CD4-positive, alpha-beta T cell treated with Interleukin-17A for 1 hour (primary cell): ENCODE results near the gene BFSP1.

Experiments used
- DNase-seq: peaks from one replicate; pipeline ENCODE4 v3.0.0-alpha.2; 2020

Gene BFSP1

DNA sequence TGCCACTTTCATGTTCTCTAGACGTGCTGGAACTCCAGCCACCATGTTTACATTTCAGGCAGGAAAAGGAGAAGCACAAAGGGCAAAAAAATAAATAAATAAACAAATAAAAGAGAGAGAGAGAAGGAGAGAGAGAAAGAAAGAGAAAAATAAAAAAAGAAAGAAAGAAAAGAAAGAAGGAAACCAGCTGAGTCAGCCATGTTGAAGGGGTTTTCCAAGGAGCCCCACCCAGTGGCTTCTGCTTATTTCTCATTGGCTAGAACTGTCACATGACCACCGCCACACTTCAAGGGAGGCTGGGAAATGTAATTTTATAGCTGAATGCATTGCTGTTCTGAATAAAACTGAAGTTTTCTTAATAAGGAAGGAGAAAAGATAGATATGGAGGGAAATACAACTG lies 71.1 kb downstream of the BFSP1 start:
- peak; percentile 1 for DNase-seq

GRCh38 chr20:17457588-17458190 lies 73.5 kb downstream of the BFSP1 start:
- no peak for DNase-seq

DNA sequence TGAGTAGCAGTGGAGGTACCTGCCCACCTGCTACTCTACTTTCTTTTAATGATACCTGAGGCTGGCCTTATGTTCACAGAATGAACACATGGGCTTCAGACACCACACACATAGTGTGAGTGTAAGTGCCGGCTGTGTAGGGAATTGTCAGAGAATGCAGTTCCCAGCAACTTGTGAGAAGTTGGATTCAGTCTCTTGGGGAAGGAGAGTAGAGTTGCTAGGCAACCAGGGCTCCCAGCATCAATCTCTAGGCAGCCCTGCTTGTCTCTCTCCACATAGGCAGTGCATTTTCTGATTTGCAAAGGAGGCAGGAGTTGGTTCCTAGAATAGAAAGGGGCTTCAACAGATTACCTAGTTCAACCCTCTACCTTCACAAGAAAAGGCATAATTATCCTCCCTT lies 74.1 kb downstream of the BFSP1 start:
- DNase-seq, result no peak

- no peak for DNase-seq
Observed at GRCh38 chr20:17456279-17456678, 74.9 kb downstream of the BFSP1 start.

DNA sequence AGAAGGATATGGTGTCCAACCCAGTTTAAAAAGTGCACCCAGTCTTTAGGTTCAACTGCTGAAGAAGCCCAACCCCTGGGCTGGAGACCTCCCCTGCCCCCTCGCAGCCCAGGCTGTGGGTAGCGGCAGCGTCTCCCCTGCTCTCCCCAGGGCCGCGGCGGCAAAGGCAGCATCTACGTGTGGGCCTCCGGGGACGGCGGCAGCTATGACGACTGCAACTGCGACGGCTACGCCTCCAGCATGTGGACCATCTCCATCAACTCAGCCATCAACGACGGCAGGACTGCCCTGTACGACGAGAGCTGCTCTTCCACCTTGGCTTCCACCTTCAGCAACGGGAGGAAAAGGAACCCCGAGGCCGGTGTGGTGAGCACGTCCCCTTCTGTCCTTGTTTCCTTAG lies 77.6 kb downstream of the BFSP1 start:
- DNase-seq, result no peak

DNA sequence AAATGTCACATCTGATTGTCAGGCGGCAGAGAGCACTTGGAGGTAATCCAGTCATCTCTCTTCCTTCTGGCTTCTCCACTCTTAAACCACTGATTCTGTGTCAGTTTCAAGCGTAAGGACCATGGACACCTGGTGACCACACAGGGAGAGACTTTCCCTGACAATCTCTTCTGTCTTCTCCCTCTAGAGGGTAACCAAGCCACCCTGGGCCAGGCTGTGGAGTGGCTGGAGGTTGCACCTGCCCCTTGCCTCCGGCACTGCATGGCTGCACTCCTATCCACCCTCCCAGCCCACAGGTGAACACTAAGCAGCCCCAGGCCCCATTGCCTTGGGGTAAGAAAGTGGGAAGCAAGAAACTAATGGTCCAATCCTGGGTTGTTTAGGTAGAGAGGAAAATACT lies 78.7 kb downstream of the BFSP1 start:
- no peak for DNase-seq

GRCh38 chr20:17449031-17449430 lies 82.1 kb downstream of the BFSP1 start:
- DNase-seq, result no peak

GRCh38 chr20:17448071-17448470 lies 83.1 kb downstream of the BFSP1 start:
- no peak for DNase-seq

DNA sequence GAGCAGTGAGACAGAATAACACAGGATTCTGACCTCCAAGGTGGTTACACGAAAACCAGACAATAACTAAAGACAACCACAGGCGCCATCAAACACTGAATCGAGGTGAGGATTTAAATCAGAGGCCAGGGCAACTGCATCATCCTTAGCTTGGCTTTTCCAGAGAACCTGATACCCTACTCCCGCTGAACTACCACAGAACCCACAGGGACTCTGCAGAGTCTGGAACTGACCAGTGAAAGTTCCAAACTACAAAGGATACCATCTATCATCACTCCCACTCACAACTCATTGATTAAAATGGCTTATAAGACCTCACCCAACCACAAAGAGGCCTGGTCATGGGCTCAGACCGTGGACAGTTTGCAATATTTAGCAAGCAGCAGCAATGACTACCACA lies 85.0 kb downstream of the BFSP1 start:
- DNase-seq, result no peak

DNA sequence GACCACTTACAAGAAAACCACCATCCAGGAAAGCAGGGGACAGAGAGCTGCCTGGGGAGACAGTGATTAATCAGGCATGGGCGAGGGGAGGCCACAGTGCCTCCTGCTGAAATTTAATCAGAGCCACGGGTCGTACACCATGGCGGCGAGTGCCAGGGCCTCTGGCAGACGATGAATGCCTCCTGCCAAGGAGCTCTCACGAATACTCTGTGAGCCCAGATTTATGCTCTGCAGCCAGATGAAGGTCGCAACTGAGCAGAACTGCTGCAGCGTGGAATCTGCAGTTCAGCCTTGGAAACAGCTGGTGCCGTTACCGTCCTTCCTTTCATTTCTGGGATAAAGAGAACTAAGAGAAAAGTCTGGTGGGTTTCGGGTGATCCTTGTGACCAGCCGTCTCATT lies 85.6 kb downstream of the BFSP1 start:
- no peak for DNase-seq

DNA sequence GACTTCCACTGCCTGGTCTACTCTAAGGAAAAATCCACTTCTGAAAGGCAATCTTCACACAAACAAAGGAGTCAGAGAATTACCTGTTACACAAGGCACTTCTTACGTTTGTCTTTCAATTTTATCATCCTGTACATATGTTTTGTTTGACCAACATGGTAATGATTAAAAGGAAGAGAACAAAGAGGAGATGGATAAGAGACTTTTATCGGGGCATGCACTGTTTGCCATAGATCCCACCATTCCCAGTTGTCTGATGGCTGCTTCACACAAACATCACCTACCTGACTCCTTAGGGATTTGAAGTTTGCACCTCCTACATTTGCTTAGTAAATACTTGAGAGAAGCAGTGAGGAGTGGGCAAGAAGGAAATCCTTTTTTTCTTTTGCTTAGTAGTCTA lies 87.1 kb downstream of the BFSP1 start:
- DNase-seq, result no peak
